Activated naive CD8-positive, alpha-beta T cell (primary cell): ENCODE data around the gene FAM9A.

Source experiments
- H3K27ac Mint-ChIP-seq: one replicate; pipeline ENCODE4 v1.8.0; 2021; ENCODE audit warnings: mixed read lengths
- H3K27me3 Mint-ChIP-seq: one replicate; pipeline ENCODE4 v1.8.0; 2021; ENCODE audit warnings: mixed read lengths
- H3K36me3 Mint-ChIP-seq: one replicate; pipeline ENCODE4 v1.8.0; 2021; ENCODE audit warnings: mixed read lengths
- H3K4me1 Mint-ChIP-seq: one replicate; pipeline ENCODE4 v1.8.0; 2021; ENCODE audit warnings: low read depth, mixed read lengths
- H3K4me3 Mint-ChIP-seq: one replicate; pipeline ENCODE4 v1.8.0; 2021; ENCODE audit warnings: mild to moderate bottlenecking, mixed read lengths
- H3K9me3 Mint-ChIP-seq: one replicate; pipeline ENCODE4 v1.8.0; 2021; ENCODE audit warnings: low read depth, mixed read lengths

Gene FAM9A

DNA sequence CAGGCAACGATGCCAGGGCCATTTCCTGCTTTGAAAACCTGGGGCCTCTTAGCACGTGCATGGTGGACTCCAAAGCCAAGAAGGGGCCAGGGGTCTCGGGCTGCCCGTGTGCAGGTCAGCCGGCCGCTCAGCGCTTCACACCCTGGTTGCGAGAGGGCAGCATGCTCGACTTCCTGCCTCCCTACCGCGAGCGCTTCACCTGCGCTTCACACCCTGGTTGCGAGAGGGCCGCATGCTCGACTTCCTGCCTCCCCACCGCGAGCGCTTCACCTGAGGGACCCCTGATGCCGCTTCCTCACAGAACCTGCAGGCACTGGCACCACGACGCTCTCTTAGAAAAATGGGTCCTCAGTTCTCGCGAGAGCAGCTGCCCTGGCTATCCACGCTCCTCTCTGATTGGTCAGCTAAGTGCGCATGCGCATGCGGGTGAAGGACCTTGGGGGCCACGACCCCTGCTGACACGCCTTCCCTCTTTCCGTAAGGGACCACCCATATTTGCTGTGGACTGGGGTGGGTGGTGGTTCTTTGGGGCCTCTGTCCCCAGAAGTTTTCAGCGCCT is at the start of gene FAM9A:
Gene FAM9A (minus strand): TSS at position 343 of the 559 bp plus-strand sequence. CDS start 1,212 bp downstream, outside the sequence.
- no peaks in the 10 kb centered on the region for H3K9me3 Mint-ChIP-seq
- H3K27me3 Mint-ChIP-seq = peaks cover under 1% of the 10 kb centered on the region
- H3K36me3 Mint-ChIP-seq = no peaks in the 10 kb centered on the region
- no peak within 1 kb of the TSS for H3K27ac Mint-ChIP-seq
- no peaks in the 10 kb centered on the region for H3K4me1 Mint-ChIP-seq
- H3K4me3 Mint-ChIP-seq = no peak within 1 kb of the TSS

DNA sequence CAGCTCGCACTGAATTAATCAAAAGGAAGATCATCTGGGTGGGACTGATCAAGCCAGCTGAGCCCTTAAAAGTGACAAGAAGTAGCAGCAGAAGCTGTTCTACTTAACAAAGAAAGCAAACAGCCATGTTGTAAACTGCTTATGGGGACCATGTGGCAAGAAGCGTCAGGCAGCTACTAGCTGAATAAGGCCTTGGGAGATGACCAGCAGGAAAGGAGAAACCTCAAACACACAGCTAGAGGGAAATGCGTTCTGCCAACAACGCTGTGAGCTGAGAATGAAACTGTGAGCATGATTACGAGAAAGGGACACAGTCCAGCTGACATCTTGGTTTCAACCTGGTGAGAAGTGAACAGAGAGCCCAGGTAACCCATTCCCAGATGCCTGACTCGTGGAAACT is 49.3 kb upstream of the FAM9A start:
- no peak overlapping the region for H3K27ac Mint-ChIP-seq
- no peaks in the 10 kb centered on the region for H3K4me1 Mint-ChIP-seq
- H3K36me3 Mint-ChIP-seq = no peaks in the 10 kb centered on the region
- no peak overlapping the region for H3K4me3 Mint-ChIP-seq
- H3K27me3 Mint-ChIP-seq = peaks cover 2% of the 10 kb centered on the region
- no peaks in the 10 kb centered on the region for H3K9me3 Mint-ChIP-seq

DNA sequence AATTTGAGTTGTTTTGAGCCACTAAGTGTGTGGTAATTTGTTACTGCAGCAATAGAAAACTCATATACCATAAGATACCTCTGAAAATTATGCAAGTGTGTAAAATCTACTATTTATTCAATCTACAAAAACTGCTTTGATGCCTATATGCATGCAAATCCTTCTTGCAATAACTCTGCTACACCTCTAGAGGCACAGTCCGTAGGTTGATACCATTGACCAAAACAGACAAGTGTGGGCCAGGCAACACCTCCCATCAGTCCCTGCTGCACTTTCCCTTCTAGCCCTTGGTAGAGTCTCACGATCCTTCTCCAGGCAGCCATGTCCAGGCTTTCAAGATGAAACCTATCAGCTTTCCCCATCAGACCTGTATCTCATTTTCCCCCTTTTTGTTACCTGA is 48.8 kb upstream of the FAM9A start:
- Mint-ChIP-seq H3K27me3 (peaks cover 2% of the 10 kb centered on the region), H3K4me1 (no peaks in the 10 kb centered on the region), H3K27ac (no peak overlapping the region), H3K9me3 (no peaks in the 10 kb centered on the region), H3K4me3 (no peak overlapping the region), H3K36me3 (no peaks in the 10 kb centered on the region)

DNA sequence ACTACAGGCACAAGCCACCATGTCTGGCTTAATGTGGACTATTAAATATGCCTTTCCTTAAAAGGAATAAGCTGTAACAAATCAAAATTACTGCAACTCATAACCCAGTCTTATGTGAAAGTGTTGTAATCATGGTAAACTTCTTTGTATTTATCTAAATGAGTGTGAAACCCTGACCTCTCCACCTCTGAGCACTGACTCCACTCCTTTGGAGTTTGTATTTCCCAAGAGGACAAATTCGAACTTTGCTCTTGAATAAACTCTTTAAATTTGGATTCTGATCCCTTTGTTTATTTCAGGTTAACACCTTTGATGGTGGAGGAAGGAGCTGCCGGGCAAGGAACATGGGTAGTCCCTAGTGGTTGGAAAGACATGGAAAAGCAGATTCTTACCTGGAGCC is 48.3 kb upstream of the FAM9A start:
- H3K36me3 Mint-ChIP-seq = no peaks in the 10 kb centered on the region
- H3K4me3 Mint-ChIP-seq = no peak overlapping the region
- no peaks in the 10 kb centered on the region for H3K9me3 Mint-ChIP-seq
- H3K27me3 Mint-ChIP-seq = peaks cover 2% of the 10 kb centered on the region
- H3K27ac Mint-ChIP-seq = no peak overlapping the region
- H3K4me1 Mint-ChIP-seq = no peaks in the 10 kb centered on the region

DNA sequence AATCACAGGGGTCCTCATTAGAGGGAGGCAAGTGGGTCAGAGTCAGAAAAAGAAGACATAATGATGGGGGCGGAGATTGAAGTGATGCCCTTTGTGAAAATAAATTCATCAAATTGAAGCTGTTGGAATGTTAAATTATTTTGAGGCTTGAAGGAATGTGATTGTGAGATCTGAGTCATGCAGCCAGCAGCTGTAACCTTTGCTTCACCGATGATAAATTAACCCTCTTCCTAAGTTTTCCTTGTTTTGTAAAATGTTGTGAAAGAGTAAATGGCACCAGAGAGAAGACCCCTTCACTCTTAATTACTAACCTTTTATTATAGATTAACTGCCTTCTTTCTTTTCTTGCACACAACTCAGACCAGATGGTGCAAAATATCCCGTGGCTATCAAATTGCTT is 47.7 kb upstream of the FAM9A start:
- H3K4me3 Mint-ChIP-seq = no peak overlapping the region
- no peak overlapping the region for H3K27ac Mint-ChIP-seq

DNA sequence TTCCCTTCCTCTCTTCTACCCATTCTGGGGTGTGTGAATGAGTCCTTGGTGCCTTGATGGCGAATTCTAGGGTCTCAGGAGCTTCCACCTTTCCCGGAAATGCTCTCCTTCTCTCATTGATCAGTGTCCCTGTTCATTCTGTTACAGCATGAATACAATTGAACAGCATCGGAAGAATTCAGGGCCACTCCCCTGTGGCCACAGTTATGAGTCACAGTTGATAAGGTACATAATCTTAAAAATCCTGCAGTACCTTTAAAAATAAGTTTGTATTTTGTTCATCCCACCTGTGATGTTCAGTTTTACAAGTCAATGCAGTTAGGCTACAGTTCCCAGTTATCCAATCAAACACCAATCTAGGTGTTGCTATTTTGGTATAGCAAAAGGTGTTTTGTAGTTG is 47.3 kb upstream of the FAM9A start:
- Mint-ChIP-seq H3K36me3 (no peaks in the 10 kb centered on the region), H3K4me1 (no peaks in the 10 kb centered on the region), H3K27me3 (peaks cover 2% of the 10 kb centered on the region), H3K9me3 (no peaks in the 10 kb centered on the region), H3K4me3 (no peak overlapping the region), H3K27ac (no peak overlapping the region)

More for the DNA sequence above, 47.7 kb upstream of the FAM9A start:
- Mint-ChIP-seq H3K36me3 (no peaks in the 10 kb centered on the region), H3K27me3 (peaks cover 2% of the 10 kb centered on the region), H3K9me3 (no peaks in the 10 kb centered on the region), H3K4me1 (no peaks in the 10 kb centered on the region)

DNA sequence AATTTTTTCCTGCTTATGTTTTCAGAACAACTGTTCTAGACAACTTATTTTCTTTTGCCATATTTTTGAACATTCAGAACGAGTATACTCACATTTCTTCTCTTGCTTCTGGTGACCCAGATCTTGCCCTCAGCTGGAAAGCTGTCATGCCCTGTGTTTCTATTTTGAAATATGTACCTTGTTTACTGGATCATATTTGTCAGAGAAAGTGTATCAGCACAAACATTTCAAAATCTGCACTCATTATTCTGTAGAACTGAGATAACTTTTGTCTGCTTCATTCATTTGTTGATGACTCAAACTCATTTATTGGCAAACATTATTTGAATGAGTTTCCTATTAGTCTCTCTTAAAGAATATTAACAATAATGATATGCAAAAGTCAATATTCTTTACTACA is 46.2 kb upstream of the FAM9A start:
- H3K9me3 Mint-ChIP-seq = no peaks in the 10 kb centered on the region
- H3K27ac Mint-ChIP-seq = no peak overlapping the region
- no peak overlapping the region for H3K4me3 Mint-ChIP-seq
- H3K36me3 Mint-ChIP-seq = no peaks in the 10 kb centered on the region
- H3K27me3 Mint-ChIP-seq = peaks cover 2% of the 10 kb centered on the region
- H3K4me1 Mint-ChIP-seq = no peaks in the 10 kb centered on the region

DNA sequence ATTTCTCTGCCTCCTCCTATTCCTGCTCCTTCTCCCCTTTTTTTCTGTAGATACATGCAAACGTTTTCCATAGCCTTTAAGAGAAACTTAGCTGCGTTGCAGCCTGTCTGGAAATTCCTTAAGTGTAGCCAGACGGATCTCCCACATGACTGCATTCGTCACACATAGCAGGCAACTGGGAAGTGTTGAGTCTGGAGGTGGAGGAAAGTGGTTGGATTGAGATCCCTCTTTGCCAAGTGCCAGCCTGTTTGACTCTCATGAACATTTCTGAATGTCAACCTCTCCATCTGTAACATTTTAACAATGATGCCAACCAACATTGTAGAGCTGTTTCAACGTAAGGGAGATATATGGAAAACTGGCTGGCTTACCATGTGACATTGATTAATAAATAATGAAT is 45.1 kb upstream of the FAM9A start:
- peaks cover 2% of the 10 kb centered on the region for H3K27me3 Mint-ChIP-seq
- H3K9me3 Mint-ChIP-seq = no peaks in the 10 kb centered on the region
- H3K36me3 Mint-ChIP-seq = no peaks in the 10 kb centered on the region
- no peak overlapping the region for H3K27ac Mint-ChIP-seq
- H3K4me1 Mint-ChIP-seq = no peaks in the 10 kb centered on the region
- H3K4me3 Mint-ChIP-seq = no peak overlapping the region

DNA sequence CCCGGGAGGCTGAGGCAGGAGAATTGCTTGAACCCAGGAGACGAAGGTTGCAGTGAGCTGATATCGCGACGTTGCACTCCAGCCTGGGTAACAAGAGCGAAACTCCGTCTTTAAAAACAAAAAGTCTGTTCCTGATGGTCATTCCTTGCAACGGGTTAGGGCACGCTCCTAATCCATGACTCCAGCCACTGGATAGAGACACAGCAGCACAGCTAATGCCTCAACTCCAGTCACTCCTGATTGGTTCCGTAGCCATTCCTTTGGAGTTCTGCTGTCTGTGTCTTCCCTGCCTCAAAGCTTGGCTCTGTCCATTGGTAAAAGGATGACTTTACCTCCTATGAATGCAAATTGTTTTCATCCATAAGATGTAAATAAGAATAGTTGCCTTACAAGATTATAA is 44.3 kb upstream of the FAM9A start:
- H3K4me3 Mint-ChIP-seq = no peak overlapping the region

DNA sequence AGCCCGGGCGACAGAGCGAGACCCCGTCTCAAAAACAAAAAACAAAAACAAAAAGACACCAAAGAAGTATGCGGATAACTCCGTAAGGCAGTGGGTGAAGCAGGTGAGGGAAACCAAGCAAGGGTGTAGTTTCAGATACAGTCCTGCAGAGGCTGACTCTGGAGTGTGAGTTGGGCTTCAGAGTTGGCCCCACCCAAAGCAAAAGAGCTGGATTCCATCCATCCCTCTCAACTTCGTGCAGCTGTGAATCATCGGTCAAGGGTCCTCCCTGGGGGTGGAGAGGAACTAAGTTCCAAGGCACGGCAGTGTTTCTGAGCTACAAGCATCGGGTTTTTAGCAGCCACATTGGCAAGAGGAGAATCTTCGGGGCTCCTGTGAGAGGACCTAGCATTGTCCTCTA is 43.9 kb upstream of the FAM9A start:
- Mint-ChIP-seq H3K4me1 (no peaks in the 10 kb centered on the region), H3K27me3 (peaks cover 2% of the 10 kb centered on the region), H3K27ac (no peak overlapping the region), H3K4me3 (no peak overlapping the region), H3K9me3 (no peaks in the 10 kb centered on the region), H3K36me3 (no peaks in the 10 kb centered on the region)

More for the DNA sequence above, 44.3 kb upstream of the FAM9A start:
- Mint-ChIP-seq H3K27ac (no peak overlapping the region), H3K4me1 (no peaks in the 10 kb centered on the region), H3K27me3 (peaks cover 2% of the 10 kb centered on the region), H3K36me3 (no peaks in the 10 kb centered on the region), H3K9me3 (no peaks in the 10 kb centered on the region)

DNA sequence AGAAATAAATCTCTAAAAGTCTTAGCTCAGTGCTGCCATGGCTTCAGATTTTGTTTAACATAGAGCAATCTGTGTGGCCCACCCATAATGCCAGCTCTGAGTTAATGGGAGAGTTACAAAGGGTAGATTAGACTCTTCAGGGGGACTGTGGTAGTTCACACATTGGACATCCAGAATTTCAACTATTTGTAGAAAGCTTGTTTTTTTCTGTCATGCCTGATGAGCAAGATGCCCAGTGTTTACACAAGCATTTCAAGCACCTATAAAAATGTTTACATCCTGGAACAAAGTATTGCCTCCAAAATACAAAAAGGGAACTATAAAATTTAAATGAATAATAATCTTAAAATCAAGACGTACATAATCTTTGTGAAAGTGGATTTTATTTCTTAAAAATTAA is 43.0 kb upstream of the FAM9A start:
- H3K4me3 Mint-ChIP-seq = no peak overlapping the region
- no peaks in the 10 kb centered on the region for H3K4me1 Mint-ChIP-seq
- no peak overlapping the region for H3K27ac Mint-ChIP-seq
- H3K36me3 Mint-ChIP-seq = no peaks in the 10 kb centered on the region
- H3K9me3 Mint-ChIP-seq = no peaks in the 10 kb centered on the region
- peaks cover 2% of the 10 kb centered on the region for H3K27me3 Mint-ChIP-seq

DNA sequence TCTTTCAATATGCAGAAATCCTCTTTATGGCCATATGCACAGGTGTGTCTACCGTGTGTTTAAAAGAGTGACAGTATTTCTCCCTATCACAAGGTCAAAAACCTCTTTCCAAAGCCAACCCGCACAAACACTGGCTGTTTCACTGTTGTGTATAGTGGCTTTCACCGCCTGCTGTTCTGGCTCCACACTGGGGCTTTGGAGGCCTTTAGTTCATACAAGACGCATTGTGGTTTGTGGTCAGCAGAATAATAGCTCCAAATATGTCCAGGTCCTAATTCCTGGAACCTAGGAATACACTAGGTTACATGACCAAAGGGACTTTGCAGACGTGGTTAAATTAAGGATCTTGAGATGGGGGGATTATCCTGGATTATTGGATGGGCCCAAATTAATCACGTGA is 40.7 kb upstream of the FAM9A start:
- Mint-ChIP-seq H3K4me1 (no peaks in the 10 kb centered on the region), H3K36me3 (no peaks in the 10 kb centered on the region), H3K27me3 (peaks cover 4% of the 10 kb centered on the region), H3K27ac (no peak overlapping the region), H3K9me3 (no peaks in the 10 kb centered on the region), H3K4me3 (no peak overlapping the region)

DNA sequence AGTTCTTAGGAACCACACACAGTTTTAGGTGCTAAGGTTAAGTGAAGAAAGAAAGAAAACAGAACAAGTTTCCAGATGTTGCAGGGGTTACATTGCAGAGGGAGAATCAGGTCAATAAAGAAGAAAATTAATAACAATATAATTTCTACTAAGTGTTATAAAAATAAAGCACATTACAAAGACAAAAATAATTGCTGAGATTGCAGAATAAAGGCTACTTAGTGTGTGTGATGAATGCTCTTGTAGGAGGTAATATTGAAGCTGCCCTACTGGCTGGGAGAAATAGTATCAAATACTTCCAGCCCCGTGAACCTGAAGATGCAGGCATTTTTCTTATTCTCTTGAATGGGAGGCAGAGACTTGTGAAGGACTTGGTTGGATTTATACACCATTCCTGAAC is 33.2 kb upstream of the FAM9A start:
- Mint-ChIP-seq H3K27ac (no peak overlapping the region), H3K27me3 (peaks cover 12% of the 10 kb centered on the region), H3K4me3 (no peak overlapping the region), H3K4me1 (no peaks in the 10 kb centered on the region), H3K9me3 (no peaks in the 10 kb centered on the region), H3K36me3 (no peaks in the 10 kb centered on the region)

DNA sequence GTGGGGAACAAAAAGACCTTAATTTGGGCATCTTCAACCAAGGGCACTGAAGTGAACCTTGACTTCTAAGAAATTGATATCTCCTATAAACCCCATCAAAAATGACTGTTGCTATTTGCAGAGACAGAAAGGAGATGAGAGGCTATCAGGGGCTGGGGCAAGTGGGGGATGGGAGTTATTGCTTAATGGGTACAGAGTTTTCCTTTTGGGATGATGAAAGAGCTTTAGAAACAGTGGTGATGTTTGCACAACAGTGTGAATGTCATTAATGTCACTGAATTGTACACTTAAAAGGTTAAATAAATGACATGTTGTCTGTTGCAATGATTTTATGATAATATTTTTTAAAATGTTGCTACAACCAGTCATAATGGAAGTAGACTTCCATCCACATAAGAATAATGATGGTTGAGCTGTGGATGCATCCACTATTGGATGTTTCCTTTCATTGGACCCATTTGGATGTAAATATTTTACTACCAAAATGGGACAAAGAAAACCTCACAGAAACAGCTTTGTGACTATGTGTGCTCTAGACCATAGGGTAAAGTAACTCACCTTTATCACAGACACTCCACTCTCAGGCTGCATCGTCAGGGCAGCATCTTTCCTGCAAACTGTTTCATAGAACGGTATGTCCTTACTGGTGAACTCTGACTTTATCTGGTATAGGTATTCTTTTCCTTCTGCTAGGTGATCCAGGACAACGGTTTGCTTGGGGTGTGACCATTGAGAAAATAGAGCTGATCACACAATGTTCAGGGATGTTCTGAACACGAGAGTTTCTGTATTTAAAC is 31.6 kb upstream of the FAM9A start:
- Mint-ChIP-seq H3K36me3 (no peaks in the 10 kb centered on the region), H3K27me3 (peaks cover 12% of the 10 kb centered on the region), H3K27ac (no peak overlapping the region), H3K4me1 (no peaks in the 10 kb centered on the region), H3K9me3 (no peaks in the 10 kb centered on the region), H3K4me3 (no peak overlapping the region)

DNA sequence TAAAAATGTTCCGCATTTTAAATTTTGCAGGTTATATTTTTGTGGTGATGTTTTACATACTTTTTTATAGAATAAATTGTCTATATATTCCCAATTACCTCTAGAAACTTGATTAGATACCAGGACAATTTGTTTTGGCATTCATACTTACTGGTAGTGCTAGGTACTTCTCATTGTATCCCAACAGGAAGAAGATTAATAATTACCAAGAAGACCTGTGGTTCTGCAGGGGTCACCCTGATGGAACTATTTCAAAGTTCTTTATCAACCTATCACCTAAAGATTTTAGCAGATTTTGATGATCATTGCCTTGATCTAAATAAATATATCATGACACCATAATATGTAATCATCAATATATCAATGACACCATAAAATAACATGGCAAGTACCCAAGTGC is 22.5 kb upstream of the FAM9A start:
- Mint-ChIP-seq H3K9me3 (no peaks in the 10 kb centered on the region), H3K27me3 (peaks cover 2% of the 10 kb centered on the region), H3K27ac (no peak overlapping the region), H3K36me3 (no peaks in the 10 kb centered on the region), H3K4me1 (no peaks in the 10 kb centered on the region), H3K4me3 (no peak overlapping the region)

DNA sequence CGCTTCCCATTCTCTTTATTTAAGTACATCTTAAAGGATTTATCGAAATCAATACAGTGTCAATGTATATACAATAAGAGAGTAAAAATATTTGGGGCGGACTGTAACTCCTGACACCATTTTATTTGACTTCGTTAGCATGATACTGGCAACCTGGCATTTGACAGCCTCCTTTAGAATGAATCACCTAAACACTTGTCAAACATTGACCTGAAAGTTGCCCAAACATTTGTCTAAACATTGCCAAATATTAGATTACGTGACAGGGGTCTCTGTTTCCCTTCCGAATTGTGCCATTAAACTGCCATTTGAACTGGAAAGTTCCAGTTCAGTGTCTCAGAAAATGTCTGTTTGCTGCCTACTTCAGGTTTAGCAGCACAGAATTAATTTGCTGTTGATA is 20.8 kb upstream of the FAM9A start:
- Mint-ChIP-seq H3K4me3 (no peak overlapping the region), H3K27me3 (peaks cover 2% of the 10 kb centered on the region), H3K36me3 (no peaks in the 10 kb centered on the region), H3K4me1 (no peaks in the 10 kb centered on the region), H3K9me3 (no peaks in the 10 kb centered on the region), H3K27ac (no peak overlapping the region)
